Naive thymus-derived CD4-positive, alpha-beta T cell (primary cell): ENCODE data around the gene RABAC1. TPM values are rescaled to one million over a fixed set of nuclear protein-coding genes. Genes with fewer than 3 reads are reported as not detected.
A peak's percentile ranks its signal among the peaks of the same experiment; 100 is the strongest.
"Not testable (repeated sequence)": the region's sequence is repeated elsewhere in the genome, so short reads cannot be mapped to it uniquely, and the experiment has no call there.

Experiments used
- ATAC-seq: fragments of 150-1000 bp; cut with Tn5 transposase; 2 replicates; pipeline ENCODE4 v1.10.0; 2021; ENCODE audit warnings: mild to moderate bottlenecking, moderate library complexity
- CTCF ChIA-PET: fragments of 350-600 bp; sonication (Branson Sonifier 250); formaldehyde crosslinking; loops from one replicate; lab custom pipeline; 2021; ENCODE audit warnings: antibody characterized with exemption; lab: Charles Lee
- POLR2A ChIA-PET: fragments of 350-600 bp; sonication (Branson Sonifier 250); formaldehyde crosslinking; loops from one replicate; lab custom pipeline; 2021; ENCODE audit warnings: antibody characterized with exemption, inconsistent platforms; lab: Charles Lee
- DNase-seq, 9 donors: peaks; one replicate each; pipeline versions ENCODE4 v3.0.0 to v3.0.0-alpha.2; 2020 to 2022; ENCODE audit warnings: mixed read lengths in 1 of 9
- H3K27ac ChIP-seq: one replicate; pipeline ENCODE4 v1.7.0; 2013; ENCODE audit warnings: mild to moderate bottlenecking, low read depth, low read length, moderate library complexity
- H3K27me3 ChIP-seq, 2 donors: one replicate each; pipeline ENCODE4 v1.7.0; 2013; ENCODE audit warnings: low read length in 2 of 2, mild to moderate bottlenecking in 2 of 2, moderate library complexity in 2 of 2; ENCODE audit not compliant: control insufficient read depth in 2 of 2, insufficient read depth in 2 of 2
- H3K36me3 ChIP-seq, 3 experiments: 1 replicate in 2 of 3; 2 replicates in 1 of 3; pipeline ENCODE4 v1.7.0; 2013; ENCODE audit warnings: low read length in 3 of 3, mild to moderate bottlenecking in 3 of 3, moderate library complexity in 1 of 3; ENCODE audit not compliant: insufficient read depth in 3 of 3, control insufficient read depth in 2 of 3
- H3K4me1 ChIP-seq, 2 donors: one replicate each; pipeline ENCODE4 v1.7.0; 2013; ENCODE audit warnings: low read length in 2 of 2, mild to moderate bottlenecking in 2 of 2, moderate library complexity in 1 of 2; ENCODE audit not compliant: control insufficient read depth in 2 of 2, insufficient read depth in 2 of 2
- H3K4me3 ChIP-seq: 2 replicates; pipeline ENCODE4 v1.7.0; 2013; ENCODE audit warnings: mild to moderate bottlenecking, low read length
- H3K9me3 ChIP-seq, 3 experiments: 1 replicate in 2 of 3; 2 replicates in 1 of 3; pipeline ENCODE4 v1.7.0; 2013; ENCODE audit warnings: low read length in 3 of 3; ENCODE audit not compliant: control insufficient read depth in 2 of 3
- H3K27ac Mint-ChIP-seq, 9 donors: one replicate each; pipeline ENCODE4 v1.8.0; 2020 to 2022; ENCODE audit warnings: mixed read lengths in 9 of 9, mild to moderate bottlenecking in 8 of 9, moderate library complexity in 5 of 9, inconsistent platforms in 2 of 9
- H3K27me3 Mint-ChIP-seq, 5 donors: one replicate each; pipeline ENCODE4 v1.8.0; 2021 to 2022; ENCODE audit warnings: mixed read lengths in 5 of 5, mild to moderate bottlenecking in 1 of 5
- H3K36me3 Mint-ChIP-seq, 5 donors: one replicate each; pipeline ENCODE4 v1.8.0; 2020 to 2022; ENCODE audit warnings: mixed read lengths in 5 of 5, mild to moderate bottlenecking in 3 of 5, inconsistent platforms in 1 of 5
- H3K4me1 Mint-ChIP-seq, 7 donors: one replicate each; pipeline ENCODE4 v1.8.0; 2020 to 2022; ENCODE audit warnings: mixed read lengths in 7 of 7, mild to moderate bottlenecking in 3 of 7, inconsistent platforms in 1 of 7
- H3K4me3 Mint-ChIP-seq, 10 donors: one replicate each; pipeline ENCODE4 v1.8.0; 2020 to 2022; ENCODE audit warnings: mild to moderate bottlenecking in 10 of 10, mixed read lengths in 10 of 10, moderate library complexity in 6 of 10, inconsistent platforms in 2 of 10
- H3K9me3 Mint-ChIP-seq, 11 donors: one replicate each; pipeline ENCODE4 v1.8.0; 2020 to 2022; ENCODE audit warnings: mixed read lengths in 11 of 11, mild to moderate bottlenecking in 4 of 11, inconsistent platforms in 1 of 11, moderate library complexity in 1 of 11
- intact Hi-C, 2 donors: fragments of 100-400 bp; cut with micrococcal nuclease; formaldehyde crosslinking; loops; one replicate each; pipeline ENCODE4 v1.15.1; 2023
- polyA plus RNA-seq, 2 donors: library from polyadenylated mRNA; unstranded; fragments of 300-500 nt; fragmentation: Illumina TruSeq; gene quantifications; one replicate each; pipeline ENCODE4 v1.2.3, GENCODE V29; 2021
- total RNA-seq, 6 experiments: library from RNA in 5 of 6; stranded (reverse) in 5 of 6; gene quantifications; 1 replicate in 5 of 6; 2 replicates in 1 of 6; pipeline ENCODE4 v1.2.3 and lab custom pipeline; 2021 to 2026

The RABAC1 gene
- total and polyA plus RNA-seq, 7 experiments from 2014 or later: 70.4 to 187 (median 86.4) TPM

DNA sequence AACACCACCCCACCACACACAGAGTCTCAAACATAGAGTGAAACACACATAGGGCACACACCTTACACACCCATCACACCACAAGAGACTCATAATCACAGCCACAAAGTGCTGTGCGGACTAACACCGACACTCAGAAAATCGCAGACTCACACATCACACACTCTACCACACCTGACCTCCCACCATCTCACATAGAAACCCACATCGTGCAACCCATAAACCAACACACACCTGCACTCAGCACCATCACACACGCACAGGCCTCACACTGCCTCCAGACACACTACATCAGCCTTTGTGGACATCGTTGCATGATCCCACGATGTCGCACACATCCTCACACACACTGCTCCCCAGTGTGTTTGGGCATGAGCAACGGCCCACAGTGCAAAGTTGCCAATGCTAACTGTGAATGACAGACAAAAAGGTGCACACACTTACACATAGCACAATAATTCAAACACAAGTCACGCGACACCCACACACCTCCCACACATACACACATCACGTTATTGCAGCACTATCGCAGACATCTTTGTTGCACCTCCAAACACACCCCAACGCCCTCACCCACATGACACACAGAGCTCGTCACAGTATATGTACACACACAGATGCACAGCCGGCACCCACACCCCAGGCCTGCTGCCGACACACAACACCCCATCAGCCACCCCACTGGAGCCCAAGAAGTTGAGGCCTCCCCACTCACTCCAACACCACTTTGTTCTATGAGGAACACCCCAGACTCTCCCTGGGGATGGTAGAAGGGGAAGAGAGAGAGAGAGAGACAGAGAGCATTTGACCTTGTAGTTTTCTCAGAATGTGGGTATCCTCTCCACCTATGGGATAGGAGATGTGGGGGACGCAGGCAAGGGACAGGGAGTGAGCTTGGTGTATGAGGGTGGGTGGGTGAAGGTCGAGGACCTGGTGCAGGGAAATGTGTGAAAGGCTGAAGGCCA lies 36.2 kb upstream of the RABAC1 start:
- POLR2A ChIA-PET: no interaction called here
- Histone ChIP-seq H3K36me3 (no peaks in the 10 kb centered on the region), H3K4me3 (no peak overlapping the region), H3K9me3 (no peaks in the 10 kb centered on the region), H3K4me1 (peaks cover 6 to 12% of the 10 kb centered on the region in 2 donors), H3K27ac (no peak overlapping the region), H3K27me3 (peaks cover 3 to 16% of the 10 kb centered on the region in 2 donors)
- CTCF ChIA-PET: interaction anchor here (0.7 kb wide), 1 partner anchor 40 kb away, joined by 3 read pairs; no protein-coding TSS in a partner anchor
- DNase-seq: no peak
- H3K9me3 Mint-ChIP-seq: peaks cover 0 to 9% (median 0%) of the 10 kb centered on the region in 11 donors
- H3K4me1 Mint-ChIP-seq: peaks cover 21 to 50% (median 44%) of the 10 kb centered on the region in 7 donors
- intact Hi-C loops: loop anchor here (1.0 to 5.0 kb wide), 3 partner anchors 36 to 80 kb away; partner anchors contain the start of gene RABAC1 (in 2 of the 2)
- peak overlapping the region in 2 of 9 donors; percentile 3 to 48 for H3K27ac Mint-ChIP-seq
- peaks cover 0 to 21% (median 0%) of the 10 kb centered on the region in 5 donors for H3K36me3 Mint-ChIP-seq
- peaks cover 45 to 59% (median 47%) of the 10 kb centered on the region in 5 donors for H3K27me3 Mint-ChIP-seq
- no peak for ATAC-seq
- peak overlapping the region; percentile 2 to 79 (median 68) for H3K4me3 Mint-ChIP-seq

GRCh38 chr19:41994521-41994971 lies 35.4 kb upstream of the RABAC1 start:
- peak in 1 of 9 donors; percentile 14 for DNase-seq
- no peak overlapping the region for H3K27ac ChIP-seq
- peak overlapping the region; percentile 74 for H3K4me3 ChIP-seq
- intact Hi-C loops: loop anchor here (1.0 to 5.0 kb wide), 3 partner anchors 35 to 81 kb away; partner anchors contain the start of gene RABAC1 (in 2 of the 2)
- H3K4me3 Mint-ChIP-seq: peak overlapping the region; percentile 44 to 88 (median 72)
- peaks cover 3 to 16% of the 10 kb centered on the region in 2 donors for H3K27me3 ChIP-seq
- H3K27me3 Mint-ChIP-seq: peaks cover 38 to 51% (median 39%) of the 10 kb centered on the region in 5 donors
- peak overlapping the region in 1 of 9 donors; percentile 48 for H3K27ac Mint-ChIP-seq
- no peaks in the 10 kb centered on the region for H3K36me3 ChIP-seq
- peaks cover 0 to 9% (median 0%) of the 10 kb centered on the region in 11 donors for H3K9me3 Mint-ChIP-seq
- H3K9me3 ChIP-seq: no peaks in the 10 kb centered on the region
- H3K36me3 Mint-ChIP-seq: peaks cover 0 to 15% (median 0%) of the 10 kb centered on the region in 5 donors
- peaks cover 21 to 47% (median 43%) of the 10 kb centered on the region in 7 donors for H3K4me1 Mint-ChIP-seq
- ChIA-PET POLR2A (no interaction called here), CTCF (no interaction called here)
- H3K4me1 ChIP-seq: peaks cover 6 to 12% of the 10 kb centered on the region in 2 donors
- no peak for ATAC-seq

DNA sequence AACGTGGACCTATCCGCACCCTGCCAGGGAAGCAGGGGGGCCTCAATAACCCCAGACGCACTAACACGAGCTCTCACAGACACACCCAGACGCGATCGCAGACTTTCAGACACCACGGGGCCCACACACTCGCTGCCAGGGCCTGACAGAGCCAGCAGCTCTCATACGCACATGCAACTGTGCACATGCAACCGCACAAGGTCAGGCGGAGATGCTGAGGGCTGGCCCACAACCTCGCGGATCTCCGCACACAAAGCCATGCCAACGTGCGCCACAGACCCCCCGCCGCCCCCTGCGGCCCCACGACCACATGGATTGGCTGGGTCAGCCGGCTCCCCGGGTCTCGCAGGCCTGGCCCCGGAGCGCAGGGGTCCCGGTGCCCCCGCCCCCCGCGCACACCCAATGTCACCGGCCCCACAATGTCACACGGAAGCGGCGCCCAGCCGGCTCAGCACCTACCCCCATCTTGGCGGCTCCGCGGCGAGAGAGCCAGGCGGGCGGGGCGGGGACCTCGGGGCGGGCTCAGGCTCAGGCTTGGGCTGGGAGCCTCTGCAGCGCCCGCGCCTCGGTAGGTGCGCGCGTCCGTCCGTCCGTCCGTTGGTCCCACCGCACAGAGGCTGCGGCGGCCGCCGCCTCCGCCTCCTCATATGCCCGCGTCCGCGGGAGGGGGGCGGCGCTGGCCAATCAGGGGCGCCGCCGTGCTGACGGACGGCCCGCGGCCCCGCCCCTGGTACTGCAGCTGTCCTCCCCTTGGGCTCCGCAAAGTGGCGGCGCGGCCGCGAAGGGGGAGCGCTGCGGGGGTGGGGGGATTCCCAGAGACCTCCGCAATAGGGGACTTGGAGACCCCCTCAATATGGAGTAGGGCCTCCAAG lies 34.7 kb upstream of the RABAC1 start, which contains the start of gene ATP1A3:
Gene ATP1A3, minus strand, starts transcription at position 619 of the 872 bp plus-strand sequence. Its CDS starts 154 bp downstream, at position 465.
- Histone ChIP-seq H3K36me3 (no peaks in the 10 kb centered on the region), H3K4me1 (peaks cover 6 to 12% of the 10 kb centered on the region in 2 donors), H3K27me3 (peaks cover 3 to 16% of the 10 kb centered on the region in 2 donors), H3K9me3 (no peaks in the 10 kb centered on the region), H3K27ac (peak within 1 kb of the TSS; percentile 23), H3K4me3 (peak within 1 kb of the TSS; percentile 74)
- Mint-ChIP-seq H3K27me3 (peaks cover 33 to 48% (median 35%) of the 10 kb centered on the region in 5 donors), H3K4me1 (peaks cover 18 to 42% (median 38%) of the 10 kb centered on the region in 7 donors), H3K9me3 (peaks cover 0 to 9% (median 0%) of the 10 kb centered on the region in 11 donors), H3K27ac (peak within 1 kb of the TSS in 7 of 9 donors; percentile 24 to 82 (median 51)), H3K36me3 (peaks cover 0 to 15% (median 0%) of the 10 kb centered on the region in 5 donors), H3K4me3 (peak within 1 kb of the TSS; percentile 79 to 92 (median 87))
- ChIA-PET CTCF (no interaction called here), POLR2A (no interaction called here)
- intact Hi-C loops: loop anchor here (1.0 to 5.0 kb wide), 3 partner anchors 35 to 81 kb away; partner anchors contain the start of gene RABAC1 (in 2 of the 2)
- peak; percentile 21 to 69 (median 53) for DNase-seq
- ATAC-seq: peak; percentile 86

DNA sequence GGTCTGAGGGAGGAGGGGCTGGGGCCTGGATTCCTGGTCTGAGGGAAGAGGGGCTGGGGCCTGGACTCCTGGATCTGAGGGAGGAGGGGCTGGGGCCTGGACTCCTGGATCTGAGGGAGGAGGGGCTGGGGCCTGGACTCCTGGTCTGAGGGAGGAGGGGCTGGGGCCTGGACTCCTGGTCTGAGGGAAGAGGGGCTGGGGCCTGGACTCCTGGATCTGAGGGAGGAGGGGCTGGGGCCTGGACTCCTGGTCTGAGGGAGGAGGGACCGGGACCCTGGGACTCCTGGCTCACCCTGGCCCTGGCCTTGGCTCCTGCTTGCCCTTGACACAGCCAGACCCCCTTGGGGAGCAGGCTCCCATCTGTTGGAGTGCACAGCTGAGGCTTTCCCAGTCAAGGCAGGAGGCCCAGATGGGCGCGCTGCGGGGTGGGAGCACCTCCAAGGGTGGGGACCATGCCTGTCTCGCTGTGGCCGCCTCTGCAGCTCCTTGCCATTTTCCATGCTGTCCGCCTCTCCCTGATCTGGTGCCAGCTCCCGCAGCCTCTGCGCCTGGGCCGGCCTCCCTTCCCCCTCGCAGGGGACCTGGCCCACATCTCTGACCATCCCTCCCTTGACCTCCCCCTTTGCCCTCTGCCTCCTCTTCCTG lies 32.9 kb upstream of the RABAC1 start:
- H3K27ac ChIP-seq, CTCF ChIA-PET, H3K4me1 ChIP-seq, H3K36me3 ChIP-seq, H3K9me3 Mint-ChIP-seq, H3K4me3 ChIP-seq, H3K9me3 ChIP-seq, DNase-seq, ATAC-seq: not testable (repeated sequence)
- Mint-ChIP-seq H3K4me3 (peak overlapping the region in 4 of 10 donors; percentile 47 to 89 (median 66)), H3K27ac (peak overlapping the region in 1 of 9 donors; percentile 12), H3K27me3 (peaks cover 22 to 36% (median 23%) of the 10 kb centered on the region in 5 donors), H3K36me3 (peaks cover 0 to 15% (median 8%) of the 10 kb centered on the region in 5 donors), H3K4me1 (peaks cover 9 to 33% (median 28%) of the 10 kb centered on the region in 7 donors)
- intact Hi-C loops: loop anchor here in 1 of 2 donors (5.0 kb wide), 1 partner anchor 35 kb away; the partner anchor contains the start of gene RABAC1
- H3K27me3 ChIP-seq: peaks cover 3 to 11% of the 10 kb centered on the region in 2 donors
- POLR2A ChIA-PET: interaction anchor here (0.6 kb wide), 1 partner anchor 1565 kb away, joined by 3 read pairs; no protein-coding TSS in a partner anchor

GRCh38 chr19:41991025-41991424 lies 31.9 kb upstream of the RABAC1 start:
- CTCF ChIA-PET: no interaction called here
- Histone ChIP-seq H3K9me3 (no peaks in the 10 kb centered on the region), H3K27ac (no peak overlapping the region), H3K36me3 (peaks cover 0 to 6% (median 0%) of the 10 kb centered on the region in 3 experiments), H3K4me1 (peaks cover 5 to 6% of the 10 kb centered on the region in 2 donors), H3K27me3 (peaks cover 3 to 4% of the 10 kb centered on the region in 2 donors), H3K4me3 (no peak overlapping the region)
- H3K9me3 Mint-ChIP-seq: peaks cover 0 to 4% (median 0%) of the 10 kb centered on the region in 11 donors
- intact Hi-C loops: loop anchor here in 1 of 2 donors (5.0 kb wide), 1 partner anchor 34 kb away; the partner anchor contains the start of gene RABAC1
- POLR2A ChIA-PET: no interaction called here
- peaks cover 5 to 24% (median 21%) of the 10 kb centered on the region in 7 donors for H3K4me1 Mint-ChIP-seq
- DNase-seq (no peak), ATAC-seq (no peak)
- peaks cover 13 to 27% (median 14%) of the 10 kb centered on the region in 5 donors for H3K27me3 Mint-ChIP-seq
- no peak overlapping the region for H3K27ac Mint-ChIP-seq
- peak overlapping the region in 3 of 10 donors; percentile 17 to 55 (median 49) for H3K4me3 Mint-ChIP-seq
- peaks cover 0 to 17% (median 8%) of the 10 kb centered on the region in 5 donors for H3K36me3 Mint-ChIP-seq
